Measurements from ENCODE around the gene SULT1A2.
"Not testable (repeated sequence)": the region's sequence is repeated elsewhere in the genome, so short reads cannot be mapped to it uniquely, and the experiment has no call there.

DNA sequence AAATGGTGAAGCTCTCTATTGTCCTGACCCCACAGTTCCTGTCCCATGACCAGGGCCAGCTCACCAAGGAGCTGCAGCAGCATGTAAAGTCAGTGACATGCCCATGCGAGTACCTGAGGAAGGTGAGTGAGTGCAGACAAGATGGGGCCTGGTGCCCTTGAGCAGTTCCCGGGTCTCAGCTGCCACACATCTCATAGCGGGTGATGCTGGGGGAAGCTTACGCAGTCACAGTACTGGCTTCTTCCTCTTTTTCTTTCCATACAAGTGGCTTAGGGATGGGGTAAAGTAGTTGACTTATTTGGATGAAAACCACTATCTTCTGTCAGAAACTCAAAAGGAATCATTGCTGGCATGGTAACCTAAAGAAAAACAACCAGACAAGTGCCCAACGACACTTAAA is 41.5 kb upstream of the SULT1A2 start:
- TF ChIP-seq, protein P1, sequence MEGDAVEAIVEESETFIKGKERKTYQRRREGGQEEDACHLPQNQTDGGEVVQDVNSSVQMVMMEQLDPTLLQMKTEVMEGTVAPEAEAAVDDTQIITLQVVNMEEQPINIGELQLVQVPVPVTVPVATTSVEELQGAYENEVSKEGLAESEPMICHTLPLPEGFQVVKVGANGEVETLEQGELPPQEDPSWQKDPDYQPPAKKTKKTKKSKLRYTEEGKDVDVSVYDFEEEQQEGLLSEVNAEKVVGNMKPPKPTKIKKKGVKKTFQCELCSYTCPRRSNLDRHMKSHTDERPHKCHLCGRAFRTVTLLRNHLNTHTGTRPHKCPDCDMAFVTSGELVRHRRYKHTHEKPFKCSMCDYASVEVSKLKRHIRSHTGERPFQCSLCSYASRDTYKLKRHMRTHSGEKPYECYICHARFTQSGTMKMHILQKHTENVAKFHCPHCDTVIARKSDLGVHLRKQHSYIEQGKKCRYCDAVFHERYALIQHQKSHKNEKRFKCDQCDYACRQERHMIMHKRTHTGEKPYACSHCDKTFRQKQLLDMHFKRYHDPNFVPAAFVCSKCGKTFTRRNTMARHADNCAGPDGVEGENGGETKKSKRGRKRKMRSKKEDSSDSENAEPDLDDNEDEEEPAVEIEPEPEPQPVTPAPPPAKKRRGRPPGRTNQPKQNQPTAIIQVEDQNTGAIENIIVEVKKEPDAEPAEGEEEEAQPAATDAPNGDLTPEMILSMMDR (IDR thresholded peaks at IDR 0.05), result not testable (repeated sequence)
- not testable (repeated sequence) for TF ChIP-seq POLR2A (IDR thresholded peaks at IDR 0.05)

Measured in heart left ventricle (tissue), 13 donors.